GM23338 (cell line): ENCODE measurements around the gene APP. TPM values are rescaled to one million over a fixed set of nuclear protein-coding genes. Genes with fewer than 3 reads are reported as not detected.

ENCODE experiments used
- ATAC-seq: fragments of 200-7000 bp; cut with Tn5 transposase; 3 replicates; pipeline ENCODE4 v1.9.1; 2020
- DNase-seq: peaks from one replicate; pipeline ENCODE4 v3.0.0-alpha.2; 2015; ENCODE audit warnings: low spot score
- H2AFZ ChIP-seq: fragments of 200-600 bp; sonication (generic); 2 replicates; pipeline ENCODE4 v1.8.0; 2016; ENCODE audit warnings: antibody characterized with exemption, mild to moderate bottlenecking, moderate library complexity
- H3F3A ChIP-seq: fragments of 200-600 bp; sonication (generic); replicated peaks from 2 replicates; pipeline ENCODE4 v1.8.0; 2017; ENCODE audit warnings: antibody characterized with exemption, mixed run types, low read depth
- H3K27ac ChIP-seq: fragments of 200-600 bp; sonication (generic); 2 replicates; pipeline ENCODE4 v1.6.1; 2016; ENCODE audit warnings: low read depth
- H3K27me3 ChIP-seq: fragments of 200-600 bp; sonication (generic); 2 replicates; pipeline ENCODE4 v1.8.0; 2016; ENCODE audit warnings: mild to moderate bottlenecking, mixed run types, moderate library complexity; ENCODE audit not compliant: insufficient read depth
- H3K36me3 ChIP-seq: fragments of 200-600 bp; sonication (generic); 2 replicates; pipeline ENCODE4 v1.8.0; 2016; ENCODE audit warnings: mild to moderate bottlenecking; ENCODE audit not compliant: insufficient read depth
- H3K4me1 ChIP-seq: fragments of 200-600 bp; sonication (generic); 2 replicates; pipeline ENCODE4 v1.8.0; 2016; ENCODE audit warnings: mild to moderate bottlenecking, moderate library complexity; ENCODE audit not compliant: insufficient read depth
- H3K4me2 ChIP-seq: fragments of 200-600 bp; sonication (generic); 2 replicates; pipeline ENCODE4 v1.7.1; 2017; ENCODE audit warnings: mixed run types
- H3K4me3 ChIP-seq: fragments of 200-600 bp; sonication (generic); 2 replicates; pipeline ENCODE4 v1.6.1; 2016; ENCODE audit warnings: mixed run types
- H3K79me2 ChIP-seq: fragments of 200-600 bp; sonication (generic); replicated peaks from 2 replicates; pipeline ENCODE4 v1.8.0; 2017; ENCODE audit warnings: mild to moderate bottlenecking; ENCODE audit not compliant: insufficient read depth
- H3K9me2 ChIP-seq: fragments of 200-600 bp; sonication (generic); 2 replicates; pipeline ENCODE4 v1.8.0; 2017; ENCODE audit not compliant: insufficient read depth
- H4K20me1 ChIP-seq: fragments of 200-600 bp; sonication (generic); replicated peaks from 2 replicates; pipeline ENCODE4 v1.8.0; 2017; ENCODE audit warnings: mild to moderate bottlenecking; ENCODE audit not compliant: insufficient read depth
- H3K27ac Mint-ChIP-seq: 2 replicates; pipeline ENCODE4 v1.8.0; 2020; ENCODE audit warnings: inconsistent platforms, mild to moderate bottlenecking, moderate library complexity, mixed read lengths
- H3K27me3 Mint-ChIP-seq: 3 replicates; pipeline ENCODE4 v1.8.0; 2022; ENCODE audit warnings: low read depth, mild to moderate bottlenecking, moderate library complexity, mixed read lengths, inconsistent platforms; ENCODE audit not compliant: insufficient read depth, poor library complexity
- H3K36me3 Mint-ChIP-seq: 3 replicates; pipeline ENCODE4 v1.8.0; 2021; ENCODE audit warnings: low read depth, mild to moderate bottlenecking, inconsistent platforms, moderate library complexity, mixed read lengths
- H3K4me1 Mint-ChIP-seq: 3 replicates; pipeline ENCODE4 v1.8.0; 2020; ENCODE audit warnings: mild to moderate bottlenecking, inconsistent platforms, mixed read lengths
- H3K4me3 Mint-ChIP-seq: 3 replicates; pipeline ENCODE4 v1.8.0; 2021; ENCODE audit warnings: moderate library complexity, mild to moderate bottlenecking, inconsistent platforms, mixed read lengths
- H3K9me3 Mint-ChIP-seq: 3 replicates; pipeline ENCODE4 v1.8.0; 2020; ENCODE audit warnings: moderate library complexity, mild to moderate bottlenecking, inconsistent platforms, mixed read lengths
- CREB1 ChIP-seq: fragments of 250-450 bp; sonication (Bioruptor Pico); IDR thresholded peaks from 2 replicates; pipeline ENCODE4 v1.5.0; 2020; ENCODE audit warnings: low read depth, mild to moderate bottlenecking, moderate library complexity
- ETS1 ChIP-seq: IDR thresholded peaks from 2 replicates; pipeline ENCODE4 v1.6.1; 2016; ENCODE audit warnings: antibody characterized with exemption
- EZH2 ChIP-seq: fragments of 200-600 bp; sonication (generic); IDR thresholded peaks from one replicate; pipeline ENCODE4 v1.8.0; 2017; ENCODE audit warnings: antibody characterized with exemption, mild to moderate bottlenecking, low read depth; ENCODE audit not compliant: unreplicated experiment
- EZH2phosphoT487 ChIP-seq: fragments of 200-600 bp; sonication (generic); IDR thresholded peaks from one replicate; pipeline ENCODE4 v1.8.1; 2018; ENCODE audit warnings: antibody characterized with exemption; ENCODE audit not compliant: unreplicated experiment
- JUNB ChIP-seq: IDR thresholded peaks from one replicate; pipeline ENCODE4 v1.6.1; 2016; ENCODE audit warnings: antibody characterized with exemption; ENCODE audit not compliant: unreplicated experiment
- NANOG ChIP-seq: IDR thresholded peaks from 2 replicates; pipeline ENCODE4 v1.6.1; 2016; ENCODE audit warnings: antibody characterized with exemption, borderline replicate concordance
- POLR2AphosphoS5 ChIP-seq: IDR thresholded peaks from 2 replicates; pipeline ENCODE4 v1.6.1; 2016; ENCODE audit warnings: antibody characterized with exemption, low read depth
- REST ChIP-seq: IDR thresholded peaks from one replicate; pipeline ENCODE4 v1.6.1; 2018; ENCODE audit warnings: antibody characterized with exemption; ENCODE audit not compliant: unreplicated experiment
- ZNF462 ChIP-seq: fragments of 250-450 bp; sonication (Bioruptor Pico); IDR thresholded peaks from 2 replicates; pipeline ENCODE4 v1.5.0; 2020; ENCODE audit warnings: mild to moderate bottlenecking, moderate library complexity
- polyA plus RNA-seq: library from polyadenylated mRNA; unstranded; fragments of >200 nt; fragmentation: Nextera tagmentation; extraction: Ambion mirVana; gene quantifications from 2 replicates; pipeline ENCODE4 v1.2.1, GENCODE V29; 2016
- total RNA-seq: library from RNA; depleted of rRNA; stranded (reverse); fragments of >200 nt; shearing (Covaris generic); gene quantifications from 2 replicates; pipeline ENCODE4 v1.2.3, GENCODE V29; 2014

APP gene
- total and polyA plus RNA-seq, 2 experiments from 2014 or later, result 69.4 to 444 TPM

GRCh38 chr21:25904044-25904695 is 266.4 kb downstream of the APP start (continued):
- TF ChIP-seq ZNF462 (CRISPR knock-in tag) (no peak), JUNB (no peak), CREB1 (CRISPR knock-in tag) (no peak), NANOG (no peak)

DNA sequence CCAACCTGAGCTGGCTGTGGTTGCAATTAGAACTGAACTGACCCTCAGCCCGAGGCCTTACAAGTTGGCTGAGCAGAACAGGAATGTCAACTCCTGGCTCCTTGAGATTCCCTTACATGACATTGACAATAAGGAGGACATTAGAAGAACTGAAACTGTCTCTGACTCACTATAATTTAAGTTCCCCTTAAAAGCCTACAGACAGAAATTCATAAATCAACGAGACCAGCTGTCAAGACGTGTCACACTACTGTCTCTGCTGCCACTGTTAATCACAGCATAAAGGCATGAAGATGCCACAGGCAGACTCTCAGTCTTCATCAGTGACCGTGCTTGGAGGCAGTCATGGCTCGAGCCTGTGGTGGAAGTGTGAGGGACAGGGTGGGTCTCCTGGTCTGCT is 267.0 kb downstream of the APP start:
- no peaks in the 10 kb centered on the region for H3F3A ChIP-seq
- 0 out of 2 replicates have a peak, but pooled peaks cover 4% of the 10 kb centered on the region for H4K20me1 ChIP-seq
- H3K27ac ChIP-seq, result no peak overlapping the region
- H3K4me3 Mint-ChIP-seq, result no peak overlapping the region
- H3K27me3 Mint-ChIP-seq, result peaks cover 5% of the 10 kb centered on the region
- DNase-seq (no peak), ATAC-seq (no peak)
- peaks cover 31% of the 10 kb centered on the region; the same call in 1 of the 2 replicates for H3K36me3 ChIP-seq
- H3K4me1 Mint-ChIP-seq, result peaks cover 4% of the 10 kb centered on the region; the same call in 2 of the 3 replicates
- no peaks in the 10 kb centered on the region for H3K27me3 ChIP-seq
- no peak overlapping the region for H2AFZ ChIP-seq
- H3K4me2 ChIP-seq, result no peak overlapping the region
- peaks cover 50% of the 10 kb centered on the region for H3K36me3 Mint-ChIP-seq
- no peak overlapping the region for H3K27ac Mint-ChIP-seq
- H3K4me3 ChIP-seq, result no peak overlapping the region
- no peaks in the 10 kb centered on the region for H3K9me3 Mint-ChIP-seq
- H3K4me1 ChIP-seq, result peaks cover 7% of the 10 kb centered on the region; the same call in 1 of the 2 replicates
- no peaks in the 10 kb centered on the region; the same call in 1 of the 2 replicates for H3K79me2 ChIP-seq
- H3K9me2 ChIP-seq, result no peaks in the 10 kb centered on the region
- TF ChIP-seq EZH2phosphoT487 (no peak), POLR2AphosphoS5 (no peak), ETS1 (no peak), EZH2 (no peak), JUNB (no peak), REST (no peak)
